TTC549 (cell line): ENCODE measurements around the gene SETD5.

ENCODE experiments used
- FAIRE-seq: peaks from 2 replicates; lab custom pipeline; 2012; peaks lifted over from hg19 to GRCh38; lab: Jason Lieb, UNC

Gene SETD5, protein sequence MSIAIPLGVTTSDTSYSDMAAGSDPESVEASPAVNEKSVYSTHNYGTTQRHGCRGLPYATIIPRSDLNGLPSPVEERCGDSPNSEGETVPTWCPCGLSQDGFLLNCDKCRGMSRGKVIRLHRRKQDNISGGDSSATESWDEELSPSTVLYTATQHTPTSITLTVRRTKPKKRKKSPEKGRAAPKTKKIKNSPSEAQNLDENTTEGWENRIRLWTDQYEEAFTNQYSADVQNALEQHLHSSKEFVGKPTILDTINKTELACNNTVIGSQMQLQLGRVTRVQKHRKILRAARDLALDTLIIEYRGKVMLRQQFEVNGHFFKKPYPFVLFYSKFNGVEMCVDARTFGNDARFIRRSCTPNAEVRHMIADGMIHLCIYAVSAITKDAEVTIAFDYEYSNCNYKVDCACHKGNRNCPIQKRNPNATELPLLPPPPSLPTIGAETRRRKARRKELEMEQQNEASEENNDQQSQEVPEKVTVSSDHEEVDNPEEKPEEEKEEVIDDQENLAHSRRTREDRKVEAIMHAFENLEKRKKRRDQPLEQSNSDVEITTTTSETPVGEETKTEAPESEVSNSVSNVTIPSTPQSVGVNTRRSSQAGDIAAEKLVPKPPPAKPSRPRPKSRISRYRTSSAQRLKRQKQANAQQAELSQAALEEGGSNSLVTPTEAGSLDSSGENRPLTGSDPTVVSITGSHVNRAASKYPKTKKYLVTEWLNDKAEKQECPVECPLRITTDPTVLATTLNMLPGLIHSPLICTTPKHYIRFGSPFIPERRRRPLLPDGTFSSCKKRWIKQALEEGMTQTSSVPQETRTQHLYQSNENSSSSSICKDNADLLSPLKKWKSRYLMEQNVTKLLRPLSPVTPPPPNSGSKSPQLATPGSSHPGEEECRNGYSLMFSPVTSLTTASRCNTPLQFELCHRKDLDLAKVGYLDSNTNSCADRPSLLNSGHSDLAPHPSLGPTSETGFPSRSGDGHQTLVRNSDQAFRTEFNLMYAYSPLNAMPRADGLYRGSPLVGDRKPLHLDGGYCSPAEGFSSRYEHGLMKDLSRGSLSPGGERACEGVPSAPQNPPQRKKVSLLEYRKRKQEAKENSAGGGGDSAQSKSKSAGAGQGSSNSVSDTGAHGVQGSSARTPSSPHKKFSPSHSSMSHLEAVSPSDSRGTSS (N-terminal part only)

DNA sequence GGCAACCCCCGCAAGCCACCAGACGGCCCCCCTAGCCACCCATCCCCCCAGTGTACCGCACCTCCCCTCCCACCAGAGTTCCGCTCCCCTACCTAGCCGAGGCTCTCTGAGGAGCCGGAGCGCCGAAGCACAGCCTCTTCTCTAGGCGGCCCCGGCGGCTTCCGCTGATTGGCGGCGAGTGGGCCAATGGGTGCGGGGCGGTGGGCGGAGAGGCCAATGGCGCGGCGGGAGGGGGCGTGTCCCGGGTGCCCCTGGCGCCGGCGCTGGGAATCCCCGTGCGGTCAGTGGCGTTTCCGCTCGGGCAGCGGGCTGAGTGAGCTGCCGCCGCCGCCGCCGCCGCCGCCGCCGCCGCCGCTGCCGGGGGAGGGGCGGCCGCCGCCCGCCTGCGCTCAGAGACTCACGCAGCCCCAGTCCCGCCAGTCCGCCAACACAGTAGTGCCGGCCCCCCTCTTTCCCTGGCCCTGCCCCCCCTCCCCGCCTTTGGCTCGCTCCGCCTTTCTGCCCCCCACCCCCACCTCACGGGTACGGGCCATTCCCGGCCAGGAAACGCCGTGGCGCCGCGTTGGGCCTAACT, at the start of gene SETD5:
SETD5 (plus strand) TSS at position 284 of the 574 bp plus-strand sequence. CDS start 31,324 bp downstream, outside the sequence.
- no peak for FAIRE-seq

DNA sequence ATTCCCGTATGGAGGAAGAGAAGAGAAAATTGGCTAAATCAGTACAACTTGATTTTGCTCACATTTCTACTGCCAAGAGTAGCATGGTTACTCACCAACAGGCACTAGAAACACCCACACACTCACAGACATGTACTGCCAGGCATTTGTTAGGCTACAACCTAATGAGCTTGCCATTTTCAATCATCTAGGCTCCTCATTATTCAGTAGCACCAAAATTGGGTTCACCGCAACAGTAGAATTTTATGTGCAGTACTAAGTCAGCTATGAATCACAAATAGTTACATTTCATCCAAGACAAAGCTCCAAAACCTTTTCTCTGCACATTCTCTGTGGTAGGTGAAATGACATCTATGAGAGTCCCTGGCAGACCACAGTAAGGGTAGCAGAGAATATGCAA, 49.5 kb upstream of the SETD5 start:
- FAIRE-seq: no peak

DNA sequence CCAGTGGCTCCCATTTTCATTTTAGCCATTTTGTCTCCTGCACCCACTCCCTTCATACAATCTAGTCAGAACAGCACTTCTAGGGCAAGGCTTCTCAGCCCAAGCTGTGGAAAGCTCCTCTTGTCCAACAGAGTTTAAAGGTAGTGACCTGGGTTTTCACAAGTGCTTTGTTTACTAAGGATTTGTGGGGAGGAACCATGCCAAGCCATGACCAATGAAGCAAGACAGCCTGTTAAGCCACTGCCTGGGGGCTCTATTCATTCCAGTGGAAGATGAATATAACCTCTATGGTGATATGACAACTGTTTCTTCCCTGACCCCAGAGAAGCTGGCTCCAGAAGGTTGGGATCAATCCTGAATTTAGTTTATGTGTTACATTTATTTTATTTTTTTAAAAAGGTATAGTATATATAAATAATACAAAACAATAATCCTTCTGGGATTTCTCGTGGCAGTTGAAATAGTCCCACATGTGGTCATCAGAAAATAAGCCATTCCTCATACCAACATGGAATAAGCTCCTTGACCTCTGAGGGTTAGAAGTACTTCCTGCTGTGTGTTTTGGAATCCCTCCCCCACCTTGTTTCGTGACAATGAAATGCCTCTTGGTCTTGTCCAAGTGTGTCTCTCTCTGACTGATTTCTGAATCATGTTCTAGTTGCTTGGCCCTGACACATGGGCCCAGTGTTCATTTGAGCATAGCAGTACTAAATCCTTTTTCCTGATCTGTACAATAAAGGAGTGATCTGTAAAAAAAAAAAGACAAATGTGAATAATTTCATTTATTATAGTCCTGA, 47.9 kb upstream of the SETD5 start:
- FAIRE-seq: no peak

DNA sequence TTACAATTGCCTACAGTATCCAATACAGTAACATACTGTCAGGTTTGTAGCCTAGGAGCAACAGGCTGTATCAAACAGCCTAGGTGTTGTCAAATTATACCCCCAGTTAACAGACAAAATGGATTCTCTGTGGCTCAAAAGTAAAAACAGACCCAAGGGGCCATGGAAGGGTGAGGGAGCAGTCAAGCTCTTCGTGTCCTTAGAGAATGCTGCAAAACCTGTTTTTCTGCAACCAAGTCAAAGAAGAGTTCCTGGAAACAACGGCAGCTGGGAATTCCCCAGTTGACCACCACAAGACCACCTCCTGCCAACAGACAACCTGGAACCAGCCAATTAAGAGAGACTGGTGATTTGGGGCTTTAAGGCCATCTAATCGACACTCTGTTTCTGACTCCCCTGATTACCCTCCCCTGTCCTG, 45.7 kb upstream of the SETD5 start:
- FAIRE-seq: no peak

DNA sequence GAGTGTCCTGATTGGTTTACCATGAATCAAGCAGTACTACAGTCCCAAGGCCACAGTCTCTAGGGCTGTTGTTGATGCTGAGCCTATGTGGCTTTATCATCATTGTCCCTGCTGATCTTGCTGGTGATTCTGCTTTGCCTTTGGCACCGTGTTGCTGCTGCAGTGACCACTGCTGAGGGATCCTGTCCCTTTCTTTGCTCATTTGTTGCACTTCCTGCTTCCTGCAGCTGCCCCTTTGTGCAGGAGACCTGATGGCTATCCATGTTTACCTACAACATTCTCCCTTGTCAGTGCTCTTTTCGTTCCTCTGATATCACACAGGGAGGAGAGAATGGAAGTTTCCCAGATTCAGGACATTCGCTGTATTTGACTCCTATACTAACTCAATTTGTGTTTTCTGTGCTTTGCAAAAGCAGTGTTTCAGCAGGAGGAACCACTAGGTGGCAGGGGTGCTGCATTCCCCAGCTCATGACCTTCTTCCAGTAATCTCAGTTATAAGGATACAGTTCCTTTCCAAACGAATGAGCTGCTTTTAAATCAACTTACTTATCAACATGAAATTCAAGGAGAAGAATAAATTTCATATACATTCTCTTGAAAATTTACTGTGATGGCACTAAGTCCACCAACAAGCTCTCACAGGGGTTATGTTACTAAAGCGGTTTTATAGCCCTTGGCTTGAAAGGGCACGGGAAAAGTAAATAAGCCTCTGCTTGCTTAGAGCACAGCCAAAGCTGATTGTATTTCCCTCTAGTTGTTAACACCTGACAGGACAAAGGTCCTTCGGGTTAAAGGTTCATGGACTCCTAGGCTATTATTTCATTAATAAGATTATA, 44.3 kb upstream of the SETD5 start:
- FAIRE-seq: peak; percentile 60

DNA sequence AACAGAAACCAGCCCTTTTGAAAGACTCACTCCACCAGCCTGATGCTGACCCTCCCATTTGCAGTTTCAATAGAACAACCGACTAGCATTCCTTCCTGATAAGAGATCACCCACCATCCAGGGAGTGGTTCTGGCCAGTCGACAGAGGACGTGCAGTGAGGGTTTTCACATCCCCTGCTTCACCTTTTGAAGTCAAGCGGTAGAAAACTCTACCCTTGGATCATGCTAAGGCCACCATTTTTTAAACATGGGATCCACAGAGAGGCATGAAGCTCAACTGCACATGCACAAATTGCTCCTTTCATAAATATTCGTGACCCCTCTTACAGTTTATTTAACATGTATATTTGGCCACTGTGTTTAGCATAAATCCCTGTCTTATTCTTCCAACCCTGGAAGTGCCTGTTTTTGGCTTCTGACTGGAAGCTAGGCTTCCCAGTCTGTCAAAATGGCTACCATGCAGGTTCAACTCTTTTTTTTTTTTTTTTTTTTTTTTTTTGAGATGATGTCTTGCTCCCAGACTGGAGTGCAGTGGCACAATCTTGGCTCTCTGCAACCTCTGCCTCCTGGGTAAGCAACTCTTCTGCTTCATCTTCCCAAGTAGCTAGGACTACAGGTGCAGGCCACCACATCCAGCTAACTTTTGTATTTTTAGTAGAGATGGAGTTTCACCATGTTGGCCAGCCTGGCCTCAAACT, 35.6 kb upstream of the SETD5 start:
- no peak for FAIRE-seq

DNA sequence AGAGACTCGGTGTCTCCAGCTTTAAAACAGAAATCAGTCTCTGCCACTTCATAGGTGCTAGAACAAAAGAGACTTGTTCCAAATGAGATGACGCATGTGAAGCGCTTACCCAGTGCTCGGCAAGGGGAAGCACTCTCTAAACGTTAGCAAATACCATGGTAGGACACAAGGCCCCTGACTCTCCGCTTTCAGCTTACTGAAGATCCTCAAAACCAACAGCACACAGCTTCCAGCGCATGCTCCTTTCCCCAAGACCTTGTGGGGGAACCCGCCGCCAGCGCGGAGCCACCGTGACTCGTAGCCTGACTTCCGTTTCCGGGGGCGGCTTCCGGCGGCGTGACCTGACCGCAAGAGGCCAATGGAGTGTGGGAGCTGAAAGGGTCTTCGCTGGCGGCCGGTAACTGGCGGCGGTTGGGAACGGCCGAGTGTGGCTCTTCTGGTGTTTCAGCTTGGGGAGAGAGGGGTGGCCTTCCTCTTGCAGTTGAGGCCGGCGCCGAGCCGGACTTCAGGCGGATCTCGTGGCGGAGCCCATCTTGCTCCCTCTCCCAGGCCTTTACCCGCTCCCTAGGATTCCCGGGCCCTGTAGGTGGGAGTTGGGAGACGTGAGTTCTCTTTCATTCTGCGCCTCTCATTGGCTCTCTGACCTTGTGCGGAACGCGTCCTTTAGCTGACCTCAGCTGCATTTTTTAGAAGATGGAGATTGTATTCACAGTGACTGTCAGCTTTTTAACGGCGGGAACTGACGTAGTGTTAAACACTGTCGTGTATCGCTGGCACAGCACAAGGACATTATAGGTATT, 34.5 kb upstream of the SETD5 start, which contains the start of gene THUMPD3:
THUMPD3 (plus strand) TSS at position 324 of the 800 bp plus-strand sequence. CDS start 2,015 bp downstream, outside the sequence.
- FAIRE-seq: peak; percentile 76

DNA sequence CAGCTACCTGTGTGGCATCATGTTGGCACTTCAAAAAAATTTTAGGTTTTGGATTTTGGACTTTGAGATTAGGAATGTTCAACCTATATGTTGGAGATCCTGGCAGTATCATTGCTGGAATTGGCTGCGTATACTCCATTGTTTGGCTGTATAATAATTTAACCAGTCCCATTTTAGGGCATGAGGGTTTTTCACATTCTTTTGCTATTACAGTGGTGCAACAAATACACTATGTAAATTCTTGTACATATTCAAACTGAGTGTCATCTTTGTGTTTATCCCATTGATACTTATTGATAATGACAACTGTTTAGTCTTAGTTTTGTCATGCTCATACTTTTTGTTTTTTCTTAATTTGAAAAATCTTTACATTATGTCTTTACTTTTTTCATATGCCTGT, 27.9 kb upstream of the SETD5 start:
- no peak for FAIRE-seq

DNA sequence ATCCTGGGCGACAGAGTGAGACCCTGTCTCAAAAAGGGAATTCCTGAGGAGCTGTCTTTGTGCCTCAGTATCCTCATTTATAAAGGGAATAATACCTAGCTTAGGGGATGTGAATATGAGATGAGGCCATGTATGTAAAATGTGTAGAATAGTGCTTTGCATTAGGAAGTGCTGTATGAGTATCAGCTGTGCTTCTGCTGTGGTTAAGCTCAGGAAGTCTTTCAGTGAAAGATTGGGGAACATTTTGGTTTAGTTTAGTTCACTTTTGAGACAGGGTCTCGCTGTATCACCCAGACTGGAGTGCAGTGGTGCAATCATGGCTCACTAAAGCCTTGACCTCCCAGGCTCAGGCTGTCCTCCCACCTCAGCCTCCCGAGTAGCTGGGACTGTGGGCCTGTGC, 23.9 kb upstream of the SETD5 start:
- FAIRE-seq: no peak

DNA sequence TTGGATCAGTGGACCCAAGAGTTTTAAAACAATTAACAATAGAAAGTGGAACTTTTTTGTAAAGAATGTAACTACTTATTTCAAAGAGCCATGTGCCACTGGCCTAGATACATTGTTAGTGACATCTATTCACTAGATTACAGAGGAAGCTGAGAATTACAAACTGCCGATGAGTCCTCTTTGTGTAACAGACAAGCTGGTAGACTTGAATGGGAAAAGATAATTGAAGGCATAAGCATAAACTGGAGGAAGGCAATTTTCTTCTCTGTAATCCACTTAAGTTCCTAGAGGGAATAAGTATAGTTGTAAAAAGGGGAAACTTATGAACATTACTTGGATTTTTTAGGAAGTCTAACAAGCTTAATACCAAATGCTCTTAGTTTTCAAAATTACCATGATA, 19.4 kb upstream of the SETD5 start:
- no peak for FAIRE-seq

DNA sequence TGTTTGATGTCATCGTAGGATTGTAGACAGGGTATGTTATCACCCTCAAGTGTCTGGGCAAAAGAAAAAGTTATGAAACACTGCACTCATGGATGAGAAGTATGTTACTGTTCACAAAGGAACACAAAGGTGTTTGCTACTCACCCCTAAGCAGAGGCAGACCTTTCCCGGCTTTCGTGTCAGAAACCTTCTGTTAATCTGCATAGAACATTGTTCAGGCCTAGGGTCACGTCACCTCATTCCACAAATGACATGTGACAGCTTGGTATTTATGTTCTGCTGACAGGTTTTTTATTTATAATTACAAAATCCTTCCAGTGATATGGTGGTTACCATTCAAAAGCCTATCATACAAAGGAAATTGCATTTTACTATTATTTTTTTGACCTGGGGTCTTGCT, 18.1 kb upstream of the SETD5 start:
- no peak for FAIRE-seq

DNA sequence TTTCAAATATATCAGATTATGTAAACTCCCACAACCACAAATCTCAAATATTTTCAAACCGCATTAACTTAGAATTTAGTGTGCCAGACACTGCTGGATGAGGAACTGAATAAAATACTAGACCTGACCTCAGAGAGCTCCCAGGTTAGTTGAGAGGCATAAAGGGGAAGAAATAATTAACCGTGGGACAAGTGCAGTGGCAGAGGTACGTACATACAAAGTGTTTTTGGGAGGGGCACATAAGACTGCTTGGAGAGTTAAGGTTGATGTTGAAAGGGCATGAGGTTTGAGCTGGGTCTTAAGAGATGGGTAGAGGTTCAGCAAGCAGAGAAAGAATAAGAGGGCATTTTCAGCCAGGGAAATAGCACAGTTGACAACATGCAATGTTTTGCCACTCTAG, 17.4 kb upstream of the SETD5 start:
- FAIRE-seq: no peak

DNA sequence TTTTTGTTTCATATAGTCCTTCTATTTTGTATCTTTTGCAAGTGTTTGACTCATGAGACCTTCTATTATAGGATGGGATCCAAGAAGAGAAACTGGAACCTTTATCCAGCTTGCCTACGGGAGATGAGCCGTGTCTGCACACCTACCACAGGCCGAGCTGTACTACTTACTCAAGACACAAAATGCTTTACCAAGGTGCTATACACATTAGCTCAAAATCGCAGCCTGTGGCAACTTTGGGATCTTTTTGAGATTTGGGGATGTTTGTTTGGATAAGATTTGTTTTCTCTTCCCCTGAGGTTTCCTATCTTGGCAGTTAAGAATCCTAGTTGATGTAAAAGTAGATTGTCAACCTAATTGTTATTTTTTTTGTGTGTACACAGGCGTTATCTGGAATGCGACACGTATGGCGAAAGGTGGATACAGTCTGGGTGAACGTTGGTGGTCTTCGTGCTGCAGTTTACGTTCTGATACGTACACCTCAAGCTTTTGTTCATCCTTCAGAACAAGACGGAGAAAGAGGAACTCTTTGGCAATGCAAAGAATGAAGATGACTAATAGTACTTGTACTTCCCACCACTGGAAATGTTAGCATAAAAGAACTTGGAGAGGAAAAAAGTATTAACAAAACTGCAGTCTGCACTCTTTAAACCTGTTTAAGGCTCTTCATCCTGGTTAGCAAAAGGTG, 13.1 kb upstream of the SETD5 start:
- FAIRE-seq: no peak

DNA sequence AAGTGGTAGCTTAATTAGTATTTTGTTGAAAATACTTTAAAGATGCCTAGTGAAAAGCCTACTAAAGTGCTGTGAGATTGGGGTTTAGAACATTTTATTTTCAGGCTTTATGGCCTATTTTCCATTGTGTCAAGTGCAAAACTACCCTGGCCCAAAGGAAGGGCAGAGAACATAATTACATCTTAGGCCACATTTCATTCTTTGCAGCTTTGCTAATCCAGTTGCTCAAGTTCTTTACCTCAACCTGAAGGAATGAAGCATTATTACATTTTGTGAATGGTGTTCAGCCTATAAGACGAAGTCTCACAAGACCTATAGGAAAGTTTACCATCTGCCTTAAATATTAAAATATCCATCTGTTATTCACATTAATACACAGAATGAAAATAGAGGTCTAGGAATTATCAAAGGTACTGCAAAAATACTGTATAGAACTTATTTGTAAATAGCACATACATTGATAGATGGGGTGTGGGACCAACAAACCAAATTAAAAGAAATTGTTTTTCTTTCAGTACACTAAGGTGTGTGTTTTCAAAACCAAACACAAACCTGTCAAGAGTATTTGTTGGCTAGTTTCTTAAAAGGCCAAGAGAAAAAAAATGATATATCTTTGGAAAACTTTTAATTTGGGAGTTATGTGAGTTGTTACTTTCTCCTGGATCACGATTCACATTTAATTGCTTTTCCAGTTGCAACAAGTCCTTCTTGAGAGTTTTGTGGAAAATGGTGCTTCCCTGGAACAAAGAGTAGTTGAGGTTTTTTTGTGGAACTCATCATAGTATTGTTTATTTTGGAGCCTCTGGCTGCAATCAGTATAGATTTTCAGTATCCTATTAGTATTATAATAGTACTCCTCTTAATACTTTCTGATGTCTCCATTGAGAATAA, 12.0 kb upstream of the SETD5 start:
- no peak for FAIRE-seq

DNA sequence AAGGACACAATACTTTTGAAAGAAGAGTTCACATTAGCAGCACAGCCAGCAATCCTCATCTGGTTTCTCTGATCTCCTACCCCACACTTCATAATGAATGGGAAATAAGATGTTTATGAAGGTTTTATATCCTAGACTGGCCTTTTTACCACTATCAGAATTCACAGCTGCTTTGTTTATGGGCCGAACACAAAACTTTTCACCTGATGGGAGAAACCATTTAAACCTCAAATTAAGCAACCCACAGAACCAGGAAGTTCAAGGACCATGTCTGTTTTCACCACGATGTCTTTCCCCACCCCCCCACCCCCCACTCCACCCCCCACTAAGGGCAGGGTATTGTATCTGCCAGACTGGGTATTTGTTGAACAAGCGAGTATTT, 11.3 kb upstream of the SETD5 start:
- no peak for FAIRE-seq

DNA sequence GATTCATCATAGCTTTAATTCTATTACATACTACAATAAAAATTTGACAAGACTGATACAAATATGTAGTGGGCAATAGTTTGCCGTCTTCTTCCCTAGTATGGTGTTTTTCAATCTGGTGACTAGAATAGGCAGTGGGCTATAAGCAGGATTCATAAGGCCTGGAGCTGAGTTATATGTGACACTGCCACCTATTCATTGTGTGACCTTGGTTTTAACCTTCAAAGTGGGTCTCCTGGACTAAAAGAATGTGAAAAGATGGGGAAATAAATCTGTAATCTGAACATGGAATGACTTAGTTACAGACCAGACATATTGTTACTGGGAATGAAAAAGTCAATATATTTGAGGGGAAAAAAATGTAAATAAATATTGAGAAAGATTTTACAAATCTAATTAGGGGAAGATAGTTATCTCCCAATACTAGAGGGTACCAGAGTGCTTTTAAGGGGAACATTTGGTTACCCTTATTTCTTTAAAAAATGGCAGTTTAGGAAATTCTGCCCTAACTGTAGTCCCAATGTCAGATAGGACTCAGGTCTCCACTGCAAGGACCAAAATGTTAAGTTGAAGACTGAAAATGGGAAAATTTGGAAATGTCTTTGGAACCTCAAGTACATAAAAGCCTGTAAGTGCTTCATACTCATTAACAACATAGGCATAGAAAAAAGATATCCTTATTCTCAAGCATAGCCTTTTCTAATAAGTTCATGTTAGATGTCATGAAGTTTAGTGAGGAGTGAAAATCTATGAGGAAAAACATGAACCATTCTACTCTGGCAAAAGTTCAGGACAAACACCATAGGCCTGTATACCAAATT, 10.7 kb upstream of the SETD5 start:
- no peak for FAIRE-seq

DNA sequence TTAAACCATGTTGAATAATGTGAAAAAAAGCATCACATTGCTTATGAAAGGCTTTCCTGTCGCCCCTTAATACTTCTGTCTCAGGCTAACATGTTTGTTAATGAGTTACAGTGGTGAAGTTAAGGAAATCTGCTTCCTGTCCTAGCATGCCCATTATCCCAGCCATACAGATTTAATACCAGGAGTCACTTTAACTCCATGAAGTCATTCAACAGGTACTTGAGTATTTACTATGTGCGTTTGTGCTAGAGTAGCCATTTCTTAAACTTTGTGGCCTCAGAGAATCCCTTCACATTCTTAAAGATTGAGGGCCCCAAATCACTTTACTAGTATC, 10.1 kb upstream of the SETD5 start:
- no peak for FAIRE-seq
